NB4 (cell line): ENCODE results near the gene NANOGP8.

ENCODE experiments used
- CTCF ChIP-seq: IDR thresholded peaks from one replicate; pipeline ENCODE4 v1.5.1; 2012; ENCODE audit warnings: low read depth, low read length
- MAX ChIP-seq: IDR thresholded peaks from 2 replicates; pipeline ENCODE4 v1.6.1; 2011; ENCODE audit warnings: low read depth, low read length
- MYC ChIP-seq: IDR thresholded peaks from 2 replicates; pipeline ENCODE4 v1.6.1; 2011; ENCODE audit warnings: low read depth, low read length
- POLR2A ChIP-seq: IDR thresholded peaks from 2 replicates; pipeline ENCODE4 v1.6.1; 2011; ENCODE audit warnings: mild to moderate bottlenecking; ENCODE audit not compliant: insufficient read length; ENCODE audit errors: extremely low read depth

DNA sequence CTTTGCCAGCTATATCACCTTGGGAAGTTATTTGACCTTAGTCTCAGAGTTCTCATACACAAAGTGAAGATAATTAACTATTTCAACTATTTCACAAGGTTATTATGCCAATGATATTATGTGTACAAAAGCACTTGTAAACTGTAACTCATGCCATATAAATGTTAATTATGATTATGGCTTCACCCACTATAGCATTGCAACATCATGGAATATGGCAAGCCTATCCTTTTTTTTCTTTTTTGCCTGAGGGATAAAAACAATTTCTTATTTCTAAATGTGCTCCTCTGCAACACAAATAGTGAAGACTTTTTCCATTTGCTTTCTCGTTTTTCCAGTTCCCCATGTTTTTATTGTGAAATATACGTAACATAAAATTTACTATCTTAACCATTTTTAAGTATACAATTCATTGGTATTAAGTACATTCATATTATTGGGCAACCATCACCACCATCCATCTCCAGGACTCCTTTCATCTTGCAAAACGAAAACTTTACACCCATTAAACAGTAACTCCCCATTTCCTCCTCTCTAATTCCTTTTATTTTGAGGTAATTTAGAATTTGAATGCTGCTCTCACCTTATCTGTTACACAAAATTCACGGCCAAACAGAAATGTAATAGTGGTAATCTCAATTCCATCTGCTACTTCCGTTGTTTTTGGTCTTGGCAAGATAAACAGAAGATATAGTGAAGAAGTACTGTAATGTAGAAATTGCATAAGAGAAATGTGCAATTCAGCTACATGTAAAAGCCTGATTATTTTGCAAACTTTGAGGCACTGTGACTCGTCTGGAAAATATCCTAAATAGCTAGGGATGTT is 46.3 kb downstream of the NANOGP8 start:
- TF ChIP-seq CTCF (no peak), POLR2A (no peak), MYC (no peak), MAX (no peak)
